ENCODE measurements around the gene TMEM120A.

DNA sequence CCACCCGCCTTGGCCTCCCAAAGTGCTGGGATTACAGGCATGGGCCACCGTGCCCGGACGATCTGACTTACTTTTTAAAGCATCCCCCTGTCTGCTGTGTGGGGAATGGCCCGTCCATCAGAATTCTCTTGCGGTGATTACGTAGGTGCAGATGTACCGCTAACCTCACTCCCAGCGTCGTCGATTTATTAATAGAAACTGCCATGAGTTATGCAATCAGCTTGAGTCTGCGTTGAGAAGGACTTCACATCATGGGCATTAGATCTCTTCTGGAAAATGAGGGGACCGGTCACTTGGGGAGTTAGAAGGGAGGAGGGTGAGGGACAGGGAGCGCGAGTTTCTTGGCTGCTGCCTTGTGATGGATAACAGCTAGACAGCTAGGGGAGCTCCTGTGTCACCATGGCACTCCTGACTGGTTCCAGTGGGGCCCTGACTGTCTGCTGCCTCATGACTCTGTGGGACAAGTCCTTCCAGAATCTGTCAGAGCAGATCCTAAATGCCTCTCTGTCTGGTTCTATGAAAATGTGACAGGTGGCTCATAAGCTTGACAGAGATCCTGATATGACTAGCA is 44.2 kb downstream of the TMEM120A start:
- TF ChIP-seq EP300 (IDR thresholded peaks at IDR 0.05) = no peak
- TF ChIP-seq, protein P1, sequence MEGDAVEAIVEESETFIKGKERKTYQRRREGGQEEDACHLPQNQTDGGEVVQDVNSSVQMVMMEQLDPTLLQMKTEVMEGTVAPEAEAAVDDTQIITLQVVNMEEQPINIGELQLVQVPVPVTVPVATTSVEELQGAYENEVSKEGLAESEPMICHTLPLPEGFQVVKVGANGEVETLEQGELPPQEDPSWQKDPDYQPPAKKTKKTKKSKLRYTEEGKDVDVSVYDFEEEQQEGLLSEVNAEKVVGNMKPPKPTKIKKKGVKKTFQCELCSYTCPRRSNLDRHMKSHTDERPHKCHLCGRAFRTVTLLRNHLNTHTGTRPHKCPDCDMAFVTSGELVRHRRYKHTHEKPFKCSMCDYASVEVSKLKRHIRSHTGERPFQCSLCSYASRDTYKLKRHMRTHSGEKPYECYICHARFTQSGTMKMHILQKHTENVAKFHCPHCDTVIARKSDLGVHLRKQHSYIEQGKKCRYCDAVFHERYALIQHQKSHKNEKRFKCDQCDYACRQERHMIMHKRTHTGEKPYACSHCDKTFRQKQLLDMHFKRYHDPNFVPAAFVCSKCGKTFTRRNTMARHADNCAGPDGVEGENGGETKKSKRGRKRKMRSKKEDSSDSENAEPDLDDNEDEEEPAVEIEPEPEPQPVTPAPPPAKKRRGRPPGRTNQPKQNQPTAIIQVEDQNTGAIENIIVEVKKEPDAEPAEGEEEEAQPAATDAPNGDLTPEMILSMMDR (IDR thresholded peaks at IDR 0.05) = no peak

Data from ovary (tissue), 3 donors.